Esophagus squamous epithelium (tissue), 4 donors: ENCODE measurements around the gene METTL21C.

Experiments used
- CTCF ChIP-seq, 6 experiments: fragments of 450-650 bp in 4 of 6; fragments of 200-600 bp in 2 of 6; sonication (generic) in 2 of 6; IDR thresholded peaks; one replicate each; pipeline ENCODE4 v1.5.1; 2016 to 2019; ENCODE audit warnings: antibody characterized with exemption in 6 of 6, mild to moderate bottlenecking in 4 of 6, moderate library complexity in 4 of 6
- POLR2A ChIP-seq, 4 donors: fragments of 450-650 bp; IDR thresholded peaks; one replicate each; pipeline ENCODE4 v1.6.1; 2017; ENCODE audit warnings: antibody characterized with exemption in 4 of 4, mild to moderate bottlenecking in 4 of 4, moderate library complexity in 3 of 4

- TF ChIP-seq POLR2A (IDR thresholded peaks at IDR 0.05) = no peak
- no peak for TF ChIP-seq CTCF (IDR thresholded peaks at IDR 0.05)
Observed at GRCh38 chr13:102645701-102646100, 49.1 kb downstream of the METTL21C start.
